ENCODE data around the gene CCDC106.

CCDC106 gene

GRCh38 chr19:55635856-55636440 lies 12.1 kb upstream of the CCDC106 start:
- DNase-seq (ENCODE audit: low read depth in 2 of 3, low spot score in 1 of 3), result no peak

GRCh38 chr19:55636723-55637122 lies 11.3 kb upstream of the CCDC106 start:
- DNase-seq (ENCODE audit: low read depth in 2 of 3, low spot score in 1 of 3), result no peak

- no peak for DNase-seq (ENCODE audit: low read depth in 2 of 3, low spot score in 1 of 3)
Measured at GRCh38 chr19:55637534-55637933, 10.5 kb upstream of the CCDC106 start.

- peak; percentile 52 to 66 (median 54) for DNase-seq (ENCODE audit: low read depth in 2 of 3, low spot score in 1 of 3)
Measured at GRCh38 chr19:55638864-55639359, 9.1 kb upstream of the CCDC106 start.

- peak; percentile 43 to 72 (median 71) for DNase-seq (ENCODE audit: low read depth in 2 of 3, low spot score in 1 of 3)
Measured at GRCh38 chr19:55640043-55640576, 7.9 kb upstream of the CCDC106 start.

- DNase-seq (ENCODE audit: low read depth in 2 of 3, low spot score in 1 of 3), result peak; percentile 45 to 71 (median 52)
Measured at GRCh38 chr19:55640577-55641425, 7.2 kb upstream of the CCDC106 start, which contains the start of gene ZNF580. TSS of gene ZNF580 (plus strand) at chr19:55641002. CDS start at chr19:55642509, 1,507 bp downstream.

- no peak for DNase-seq (ENCODE audit: low read depth in 2 of 3, low spot score in 1 of 3)
Measured at GRCh38 chr19:55641426-55642152, 6.4 kb upstream of the CCDC106 start.

GRCh38 chr19:55642153-55643002 lies 5.6 kb upstream of the CCDC106 start:
- no peak for DNase-seq (ENCODE audit: low read depth in 2 of 3, low spot score in 1 of 3)

GRCh38 chr19:55643003-55643886 lies 4.8 kb upstream of the CCDC106 start, which contains the start of gene ZNF581:
TSS of gene ZNF581 (plus strand) at chr19:55643649. CDS start at chr19:55644572, 923 bp downstream.
- DNase-seq (ENCODE audit: low read depth in 2 of 3, low spot score in 1 of 3), result peak; percentile 76 to 81 (median 80)

- DNase-seq (ENCODE audit: low read depth in 2 of 3, low spot score in 1 of 3), result no peak
Measured at GRCh38 chr19:55643887-55644176, 4.2 kb upstream of the CCDC106 start.

- DNase-seq (ENCODE audit: low read depth in 2 of 3, low spot score in 1 of 3), result no peak
Measured at GRCh38 chr19:55644191-55644833, 3.7 kb upstream of the CCDC106 start.

- DNase-seq (ENCODE audit: low read depth in 2 of 3, low spot score in 1 of 3), result no peak
Measured at GRCh38 chr19:55644842-55645511, 3.0 kb upstream of the CCDC106 start.

GRCh38 chr19:55645512-55645881 lies 2.5 kb upstream of the CCDC106 start:
- no peak for DNase-seq (ENCODE audit: low read depth in 2 of 3, low spot score in 1 of 3)

GRCh38 chr19:55646889-55647731 lies 902 bp upstream of the CCDC106 start:
- DNase-seq (ENCODE audit: low read depth in 2 of 3, low spot score in 1 of 3), result no peak

- DNase-seq (ENCODE audit: low read depth in 2 of 3, low spot score in 1 of 3), result no peak
Measured at GRCh38 chr19:55648585-55649267, 714 bp downstream of the CCDC106 start.

GRCh38 chr19:55649268-55650125 lies 1.5 kb downstream of the CCDC106 start:
- DNase-seq (ENCODE audit: low read depth in 2 of 3, low spot score in 1 of 3), result no peak
